Adipocyte (in vitro differentiated cells): ENCODE measurements around the gene SELENBP1.
A peak's percentile ranks its signal among the peaks of the same experiment; 100 is the strongest.

Experiments used
- DNase-seq: peaks from one replicate; pipeline ENCODE4 v3.0.0-alpha.2; 2015; ENCODE audit warnings: low read depth
- H3K27me3 ChIP-seq: replicated peaks from 2 replicates; pipeline ENCODE4 v1.7.0; 2013; ENCODE audit warnings: mild to moderate bottlenecking, low read length, moderate library complexity; ENCODE audit not compliant: control insufficient read depth, insufficient read depth
- H3K36me3 ChIP-seq: 2 replicates; pipeline ENCODE4 v1.7.0; 2013; ENCODE audit warnings: low read length, mild to moderate bottlenecking, moderate library complexity; ENCODE audit not compliant: control insufficient read depth, insufficient read depth, severe bottlenecking
- H3K4me1 ChIP-seq: 2 replicates; pipeline ENCODE4 v1.7.0; 2013; ENCODE audit warnings: mild to moderate bottlenecking, low read length, moderate library complexity; ENCODE audit not compliant: control insufficient read depth, insufficient read depth
- H3K4me3 ChIP-seq: 2 replicates; pipeline ENCODE4 v1.7.0; 2013; ENCODE audit warnings: mild to moderate bottlenecking, low read length, moderate library complexity
- H3K9ac ChIP-seq: 2 replicates; pipeline ENCODE4 v1.7.0; 2013; ENCODE audit warnings: mild to moderate bottlenecking, low read length, moderate library complexity
- H3K9me3 ChIP-seq: 2 replicates; pipeline ENCODE4 v1.7.0; 2013; ENCODE audit warnings: mild to moderate bottlenecking, low read length, moderate library complexity; ENCODE audit not compliant: control insufficient read depth

The SELENBP1 gene

GRCh38 chr1:151372058-151372934 is at the start of gene SELENBP1:
SELENBP1 (minus strand) TSS chr1:151372705; CDS start chr1:151372641, 64 bp downstream.
- Histone ChIP-seq H3K27me3 (no peaks in the 10 kb centered on the region), H3K9me3 (no peaks in the 10 kb centered on the region), H3K9ac (peak within 1 kb of the TSS; percentile 86), H3K4me1 (peaks cover 61% of the 10 kb centered on the region), H3K36me3 (peaks cover 10% of the 10 kb centered on the region), H3K4me3 (peak within 1 kb of the TSS; percentile 84)
- peak; percentile 61 for DNase-seq

- DNase-seq, result no peak
- peaks cover 5% of the 10 kb centered on the region for H3K4me1 ChIP-seq
- no peak overlapping the region for H3K9ac ChIP-seq
- peaks cover 73% of the 10 kb centered on the region for H3K36me3 ChIP-seq
- H3K4me3 ChIP-seq, result no peak overlapping the region
- no peaks in the 10 kb centered on the region for H3K27me3 ChIP-seq
- no peaks in the 10 kb centered on the region for H3K9me3 ChIP-seq
Observed at GRCh38 chr1:151419819-151420218, 47.3 kb upstream of the SELENBP1 start.

GRCh38 chr1:151418081-151418480 is 45.6 kb upstream of the SELENBP1 start:
- no peak overlapping the region for H3K9ac ChIP-seq
- H3K4me1 ChIP-seq, result peaks cover 5% of the 10 kb centered on the region
- H3K4me3 ChIP-seq, result no peak overlapping the region
- no peaks in the 10 kb centered on the region for H3K27me3 ChIP-seq
- no peaks in the 10 kb centered on the region for H3K9me3 ChIP-seq
- no peak for DNase-seq
- H3K36me3 ChIP-seq, result peaks cover 60% of the 10 kb centered on the region

GRCh38 chr1:151416231-151416630 is 43.7 kb upstream of the SELENBP1 start:
- no peak overlapping the region for H3K4me3 ChIP-seq
- H3K9me3 ChIP-seq, result no peaks in the 10 kb centered on the region
- peaks cover 5% of the 10 kb centered on the region for H3K4me1 ChIP-seq
- H3K9ac ChIP-seq, result peak overlapping the region; percentile 19
- H3K36me3 ChIP-seq, result peaks cover 60% of the 10 kb centered on the region
- DNase-seq, result peak; percentile 90
- no peaks in the 10 kb centered on the region for H3K27me3 ChIP-seq

GRCh38 chr1:151411884-151412283 is 39.4 kb upstream of the SELENBP1 start:
- Histone ChIP-seq H3K9ac (no peak overlapping the region), H3K36me3 (peaks cover 73% of the 10 kb centered on the region), H3K4me3 (no peak overlapping the region), H3K9me3 (no peaks in the 10 kb centered on the region), H3K27me3 (no peaks in the 10 kb centered on the region), H3K4me1 (peaks cover 11% of the 10 kb centered on the region)
- DNase-seq, result no peak

- H3K36me3 ChIP-seq, result peaks cover 93% of the 10 kb centered on the region
- H3K9me3 ChIP-seq, result no peaks in the 10 kb centered on the region
- H3K9ac ChIP-seq, result no peak overlapping the region
- no peaks in the 10 kb centered on the region for H3K27me3 ChIP-seq
- peaks cover 6% of the 10 kb centered on the region for H3K4me1 ChIP-seq
- DNase-seq, result no peak
- no peak overlapping the region for H3K4me3 ChIP-seq
Observed at GRCh38 chr1:151408891-151409290, 36.4 kb upstream of the SELENBP1 start.

GRCh38 chr1:151407304-151407703 is 34.8 kb upstream of the SELENBP1 start:
- no peak for DNase-seq
- H3K27me3 ChIP-seq, result no peaks in the 10 kb centered on the region
- H3K4me1 ChIP-seq, result peaks cover 6% of the 10 kb centered on the region
- no peak overlapping the region for H3K9ac ChIP-seq
- peaks cover 98% of the 10 kb centered on the region for H3K36me3 ChIP-seq
- no peaks in the 10 kb centered on the region for H3K9me3 ChIP-seq
- no peak overlapping the region for H3K4me3 ChIP-seq

GRCh38 chr1:151406176-151406575 is 33.7 kb upstream of the SELENBP1 start:
- H3K36me3 ChIP-seq, result peaks cover 98% of the 10 kb centered on the region
- DNase-seq, result no peak
- H3K9me3 ChIP-seq, result no peaks in the 10 kb centered on the region
- H3K4me1 ChIP-seq, result peaks cover 14% of the 10 kb centered on the region
- no peak overlapping the region for H3K4me3 ChIP-seq
- no peaks in the 10 kb centered on the region for H3K27me3 ChIP-seq
- H3K9ac ChIP-seq, result no peak overlapping the region

- no peak overlapping the region for H3K9ac ChIP-seq
- DNase-seq, result no peak
- H3K27me3 ChIP-seq, result no peaks in the 10 kb centered on the region
- no peak overlapping the region for H3K4me3 ChIP-seq
- peaks cover 22% of the 10 kb centered on the region for H3K4me1 ChIP-seq
- H3K36me3 ChIP-seq, result peaks cover 98% of the 10 kb centered on the region
- no peaks in the 10 kb centered on the region for H3K9me3 ChIP-seq
Observed at GRCh38 chr1:151405187-151405951, 32.9 kb upstream of the SELENBP1 start.

- Histone ChIP-seq H3K9me3 (no peaks in the 10 kb centered on the region), H3K36me3 (peaks cover 81% of the 10 kb centered on the region)
Observed at GRCh38 chr1:151403612-151404011, 31.1 kb upstream of the SELENBP1 start.

GRCh38 chr1:151402764-151403163 is 30.3 kb upstream of the SELENBP1 start:
- peaks cover 19% of the 10 kb centered on the region for H3K4me1 ChIP-seq
- DNase-seq, result no peak
- H3K9ac ChIP-seq, result no peak overlapping the region
- no peaks in the 10 kb centered on the region for H3K27me3 ChIP-seq
- H3K9me3 ChIP-seq, result no peaks in the 10 kb centered on the region
- no peak overlapping the region for H3K4me3 ChIP-seq
- peaks cover 73% of the 10 kb centered on the region for H3K36me3 ChIP-seq

More at GRCh38 chr1:151403612-151404011, 31.1 kb upstream of the SELENBP1 start:
- H3K4me3 ChIP-seq, result no peak overlapping the region
- H3K27me3 ChIP-seq, result no peaks in the 10 kb centered on the region
- H3K9ac ChIP-seq, result no peak overlapping the region
- peaks cover 19% of the 10 kb centered on the region for H3K4me1 ChIP-seq
- no peak for DNase-seq
